Pulmonary artery endothelial cell (primary cell): ENCODE measurements around the gene PNPLA3. TPM values are rescaled to one million over a fixed set of nuclear protein-coding genes. Genes with fewer than 3 reads are reported as not detected.

Experiments used
- DNase-seq: peaks from one replicate; pipeline ENCODE4 v3.0.0-alpha.2; 2011; ENCODE audit warnings: low read depth, low spot score
- total RNA-seq: library from RNA; depleted of rRNA; stranded (reverse); fragments of >200 nt; gene quantifications from 2 replicates; pipeline ENCODE4 v1.2.3, GENCODE V29; 2014

PNPLA3 gene
- total RNA-seq, 1 donor from 2014 or later = 2.8 TPM

- no peak for DNase-seq
These were observed 67.9 kb downstream of the PNPLA3 start for GRCh38 chr22:43991316-43992020.

GRCh38 chr22:43992331-43992821 is 68.8 kb downstream of the PNPLA3 start:
- DNase-seq = no peak

- peak; percentile 29 for DNase-seq
These were observed 69.6 kb downstream of the PNPLA3 start for GRCh38 chr22:43993072-43993760.

- no peak for DNase-seq
These were observed 70.4 kb downstream of the PNPLA3 start for GRCh38 chr22:43994006-43994405.

GRCh38 chr22:43994416-43994815 is 70.8 kb downstream of the PNPLA3 start:
- no peak for DNase-seq

- no peak for DNase-seq
These were observed 71.6 kb downstream of the PNPLA3 start for GRCh38 chr22:43995057-43995685.

- DNase-seq = no peak
These were observed 72.2 kb downstream of the PNPLA3 start for GRCh38 chr22:43995798-43996169.

- DNase-seq = no peak
These were observed 72.8 kb downstream of the PNPLA3 start for GRCh38 chr22:43996170-43996980.

- DNase-seq = no peak
These were observed 73.3 kb downstream of the PNPLA3 start for GRCh38 chr22:43996981-43997265.

Other genes with a start within 250 kb of the PNPLA3 start
- gene EFCAB6, start 111.5 kb upstream of the PNPLA3 start, total RNA-seq = 0.14 and 0.26 TPM in 2 replicates
- gene SULT4A1, start 61.3 kb upstream of the PNPLA3 start, total RNA-seq = 0.26 TPM in 1 of 2 replicates, not detected in the other
- not detected in 2 replicates for gene PNPLA5, start 31.8 kb upstream of the PNPLA3 start, total RNA-seq
- gene SAMM50, start 31.6 kb downstream of the PNPLA3 start, total RNA-seq = 57.3 and 59.2 TPM in 2 replicates
- gene PARVB, start 100.5 kb downstream of the PNPLA3 start, total RNA-seq = 128 and 140 TPM in 2 replicates